H1 (cell line): Measurements from ENCODE around the gene TAB3. TPM values are rescaled to one million over a fixed set of nuclear protein-coding genes. Genes with fewer than 3 reads are reported as not detected.

Experiments
- CTCF ChIA-PET: fragments of 300-600 bp; sonication (Branson Sonifier 250); formaldehyde crosslinking; loops from one replicate; lab custom pipeline; 2021; ENCODE audit not compliant: partially characterized antibody; lab: Charles Lee
- POLR2A ChIA-PET: fragments of 300-600 bp; sonication (Branson Sonifier 250); formaldehyde crosslinking; loops from one replicate; lab custom pipeline; 2021; ENCODE audit warnings: inconsistent platforms; ENCODE audit not compliant: partially characterized antibody; lab: Charles Lee
- DNase-seq, 2 experiments: peaks; one replicate each; pipeline versions ENCODE4 v3.0.0 to v3.0.0-alpha.2; 2010 to 2022; ENCODE audit warnings: low spot score in 2 of 2, low read depth in 1 of 2, mixed read lengths in 1 of 2
- FAIRE-seq: peaks from 2 replicates; lab custom pipeline; 2011; peaks lifted over from hg19 to GRCh38; lab: Jason Lieb, UNC
- H2AFZ ChIP-seq: 2 replicates; pipeline ENCODE4 v1.8.1; 2012; ENCODE audit warnings: low read length, inconsistent platforms
- H2AK5ac ChIP-seq: 2 replicates; pipeline ENCODE4 v1.6.1; 2013; ENCODE audit warnings: low read depth, low read length
- H2BK120ac ChIP-seq: replicated peaks from 2 replicates; pipeline ENCODE3; 2013; ENCODE audit warnings: low read depth, low read length, inconsistent platforms
- H2BK12ac ChIP-seq: 2 replicates; pipeline ENCODE4 v1.6.1; 2013; ENCODE audit warnings: low read depth, low read length
- H2BK15ac ChIP-seq: 2 replicates; pipeline ENCODE4 v1.6.1; 2013; ENCODE audit warnings: low read length
- H2BK20ac ChIP-seq: 2 replicates; pipeline ENCODE4 v1.6.1; 2013; ENCODE audit warnings: low read length
- H2BK5ac ChIP-seq: 2 replicates; pipeline ENCODE4 v1.6.1; 2013; ENCODE audit warnings: low read depth, low read length
- H3K14ac ChIP-seq: 2 replicates; pipeline ENCODE4 v1.6.1; 2013; ENCODE audit warnings: inconsistent platforms; ENCODE audit not compliant: insufficient read length
- H3K18ac ChIP-seq: 2 replicates; pipeline ENCODE4 v1.6.1; 2013; ENCODE audit warnings: low read length; ENCODE audit errors: extremely low read depth
- H3K23ac ChIP-seq: 2 replicates; pipeline ENCODE4 v1.6.1; 2013; ENCODE audit warnings: inconsistent platforms; ENCODE audit not compliant: insufficient read length
- H3K23me2 ChIP-seq: 2 replicates; pipeline ENCODE4 v1.6.1; 2013; ENCODE audit warnings: low read depth, low read length
- H3K27ac ChIP-seq: 2 replicates; pipeline ENCODE4 v1.6.1; 2011; ENCODE audit warnings: low read depth, low read length, inconsistent platforms
- H3K27me3 ChIP-seq, 4 experiments: replicated peaks in 1 of 4; 1 replicate in 1 of 4; 2 replicates in 3 of 4; pipeline versions ENCODE4 v1.6.1 to v1.8.1; 2011 to 2013; ENCODE audit warnings: low read length in 3 of 4, mild to moderate bottlenecking in 3 of 4, inconsistent platforms in 2 of 4, mixed read lengths in 2 of 4, moderate library complexity in 1 of 4; ENCODE audit not compliant: control insufficient read depth in 3 of 4, insufficient read depth in 3 of 4; ENCODE audit errors: extremely low read depth in 1 of 4
- H3K36me3 ChIP-seq, 4 experiments: 2 replicates each; pipeline versions ENCODE4 v1.6.1 to v1.8.1; 2011 to 2013; ENCODE audit warnings: mild to moderate bottlenecking in 4 of 4, low read length in 3 of 4, moderate library complexity in 2 of 4, control low read depth in 1 of 4, inconsistent platforms in 1 of 4; ENCODE audit not compliant: insufficient read depth in 4 of 4, control insufficient read depth in 2 of 4
- H3K4ac ChIP-seq: replicated peaks from 2 replicates; pipeline ENCODE3; 2013; ENCODE audit warnings: low read length, low read depth, mixed read lengths, inconsistent platforms; ENCODE audit not compliant: insufficient read length
- H3K4me1 ChIP-seq, 4 experiments: replicated peaks in 1 of 4; 1 replicate in 1 of 4; 2 replicates in 3 of 4; pipeline versions ENCODE4 v1.6.1 to v1.8.1; 2011 to 2013; ENCODE audit warnings: low read length in 3 of 4, inconsistent platforms in 2 of 4, mixed read lengths in 1 of 4; ENCODE audit not compliant: insufficient read depth in 4 of 4, control insufficient read depth in 3 of 4
- H3K4me2 ChIP-seq, 2 experiments: 2 replicates each; pipeline versions ENCODE4 v1.6.1 to v1.8.1; 2011 to 2013; ENCODE audit warnings: low read depth in 2 of 2, low read length in 2 of 2, control low read depth in 1 of 2, inconsistent platforms in 1 of 2, mild to moderate bottlenecking in 1 of 2; ENCODE audit not compliant: insufficient read depth in 1 of 2
- H3K4me3 ChIP-seq, 4 experiments: fragments of 200-600, 300-600 bp in 1 of 4; sonication (generic), shearing (Covaris generic), sonication (Bioruptor Twin) in 1 of 4; 2 replicates each; pipeline versions ENCODE4 v1.5.1 to v1.8.1; 2011 to 2016; ENCODE audit warnings: low read length in 4 of 4, low read depth in 3 of 4, control low read depth in 2 of 4, inconsistent platforms in 2 of 4, mild to moderate bottlenecking in 2 of 4, mixed read lengths in 1 of 4, moderate library complexity in 1 of 4; ENCODE audit not compliant: insufficient read depth in 2 of 4; ENCODE audit errors: extremely low read depth in 1 of 4
- H3K56ac ChIP-seq: replicated peaks from 2 replicates; pipeline ENCODE3; 2013; ENCODE audit warnings: low read depth, mild to moderate bottlenecking, mixed read lengths, low read length, inconsistent platforms; ENCODE audit not compliant: insufficient read length
- H3K79me1 ChIP-seq: 2 replicates; pipeline ENCODE4 v1.6.1; 2013; ENCODE audit warnings: low read depth, low read length, control low read depth
- H3K79me2 ChIP-seq, 2 experiments: 2 replicates each; pipeline versions ENCODE4 v1.6.1 to v1.8.1; 2012 to 2013; ENCODE audit warnings: low read length in 2 of 2, mild to moderate bottlenecking in 2 of 2, inconsistent platforms in 1 of 2; ENCODE audit not compliant: insufficient read depth in 2 of 2, control insufficient read depth in 1 of 2
- H3K9ac ChIP-seq, 4 experiments: replicated peaks in 1 of 4; 1 replicate in 1 of 4; 2 replicates in 3 of 4; pipeline versions ENCODE4 v1.6.1 to v1.8.1; 2011 to 2013; ENCODE audit warnings: low read depth in 3 of 4, low read length in 3 of 4, control low read depth in 2 of 4, mild to moderate bottlenecking in 2 of 4, moderate library complexity in 2 of 4, inconsistent platforms in 1 of 4; ENCODE audit errors: extremely low read depth in 1 of 4
- H3K9me3 ChIP-seq, 2 experiments: 2 replicates each; pipeline versions ENCODE4 v1.6.1 to v1.8.1; 2012 to 2013; ENCODE audit warnings: mild to moderate bottlenecking in 2 of 2, moderate library complexity in 2 of 2, control low read depth in 1 of 2, inconsistent platforms in 1 of 2, low read depth in 1 of 2, low read length in 1 of 2, mixed read lengths in 1 of 2; ENCODE audit not compliant: insufficient read depth in 2 of 2
- H4K20me1 ChIP-seq, 2 experiments: replicated peaks in 1 of 2; 2 replicates each; pipeline versions ENCODE3 to v1.8.1; 2011 to 2013; ENCODE audit warnings: inconsistent platforms in 2 of 2, low read length in 2 of 2, mild to moderate bottlenecking in 1 of 2; ENCODE audit not compliant: insufficient read depth in 2 of 2, control insufficient read depth in 1 of 2
- H4K5ac ChIP-seq: 2 replicates; pipeline ENCODE4 v1.6.1; 2013; ENCODE audit warnings: low read length, low read depth, mixed read lengths, inconsistent platforms; ENCODE audit not compliant: insufficient read length
- H4K8ac ChIP-seq: 2 replicates; pipeline ENCODE4 v1.8.0; 2013; ENCODE audit warnings: mild to moderate bottlenecking, moderate library complexity, low read length, inconsistent platforms; ENCODE audit not compliant: insufficient read depth; ENCODE audit errors: extremely low read depth
- H4K91ac ChIP-seq: replicated peaks from 2 replicates; pipeline ENCODE3; 2013; ENCODE audit warnings: low read length, mixed read lengths, inconsistent platforms; ENCODE audit not compliant: insufficient read length
- BCL11A ChIP-seq, 2 experiments: IDR thresholded peaks; one replicate each; pipeline ENCODE4 v1.6.1; 2011; ENCODE audit warnings: low read depth in 2 of 2, low read length in 2 of 2, mild to moderate bottlenecking in 2 of 2
- CHD1 ChIP-seq: IDR thresholded peaks from 2 replicates; pipeline ENCODE4 v1.6.1; 2012; ENCODE audit warnings: low read depth, low read length, improper control_type of control experiment
- E2F6 ChIP-seq: IDR thresholded peaks from 2 replicates; pipeline ENCODE4 v1.6.1; 2012; ENCODE audit warnings: inconsistent platforms
- HDAC2 ChIP-seq, 2 experiments: fragments of 300-600 bp in 1 of 2; sonication (generic) in 1 of 2; IDR thresholded peaks; 2 replicates each; pipeline ENCODE4 v1.6.1; 2011 to 2012; ENCODE audit warnings: low read depth in 2 of 2, low read length in 2 of 2, mild to moderate bottlenecking in 2 of 2, moderate library complexity in 2 of 2, borderline replicate concordance in 1 of 2, inconsistent platforms in 1 of 2
- KDM5A ChIP-seq: fragments of 200-600 bp; IDR thresholded peaks from 2 replicates; pipeline ENCODE4 v1.7.1; 2012; ENCODE audit warnings: mild to moderate bottlenecking, low read length, inconsistent platforms, mixed read lengths
- MAFK ChIP-seq: IDR thresholded peaks from 2 replicates; pipeline ENCODE4 v1.6.1; 2012; ENCODE audit warnings: low read depth, mild to moderate bottlenecking, improper control_type of control experiment, low read length
- NRF1 ChIP-seq: IDR thresholded peaks from 2 replicates; pipeline ENCODE4 v1.6.1; 2011; ENCODE audit warnings: mild to moderate bottlenecking, low read depth, low read length, improper control_type of control experiment
- SP1 ChIP-seq: IDR thresholded peaks from 2 replicates; pipeline ENCODE4 v1.6.1; 2011; ENCODE audit warnings: low read depth, low read length
- SRF ChIP-seq: IDR thresholded peaks from 2 replicates; pipeline ENCODE4 v1.6.1; 2011; ENCODE audit warnings: mild to moderate bottlenecking, low read depth, low read length, moderate library complexity
- TBP ChIP-seq: IDR thresholded peaks from 2 replicates; pipeline ENCODE4 v1.6.1; 2011; ENCODE audit warnings: low read depth, low read length, improper control_type of control experiment
- YY1 ChIP-seq: IDR thresholded peaks from 2 replicates; pipeline ENCODE4 v1.6.1; 2011; ENCODE audit warnings: low read depth, mild to moderate bottlenecking, low read length
- ZNF274 ChIP-seq: IDR thresholded peaks from 2 replicates; pipeline ENCODE4 v1.7.0; 2012; ENCODE audit warnings: low read length, borderline replicate concordance; ENCODE audit errors: extremely low read depth
- WGBS, 2 experiments: shearing (Covaris generic) in 1 of 2; methylation state at CpG; one replicate each; pipeline versions ENCODE4 v1.1.6 to v1.1.7; 2013 to 2015; ENCODE audit warnings: low lambda C conversion rate in 2 of 2, mixed read lengths in 2 of 2, inconsistent platforms in 1 of 2, low coverage in 1 of 2, missing lambda C conversion rate in 1 of 2; ENCODE audit not compliant: insufficient replicate concordance in 2 of 2, insufficient coverage in 1 of 2, insufficient read length in 1 of 2; ENCODE audit errors: extremely low coverage in 1 of 2, missing lambda C conversion rate in 1 of 2; 5-methylcytosine and 5-hydroxymethylcytosine counted together
- polyA plus RNA-seq, 7 experiments: library from polyadenylated mRNA; depleted of rRNA in 3 of 7; stranded (reverse) in 5 of 7; unstranded in 2 of 7; fragments of >200 nt in 5 of 7; fragments of 200-250 nt in 2 of 7; gene quantifications; 1 replicate in 5 of 7; 2 replicates in 1 of 7; 4 replicates in 1 of 7; pipeline versions ENCODE4 v1.2.1 to v1.2.3, GENCODE V29; 2011 to 2013; ENCODE audit warnings: missing spikeins in 2 of 7, mixed read lengths in 2 of 7
- total RNA-seq: library from RNA; stranded (reverse); fragmentation: NEBNext Ultra II Directional; extraction: Animal tissue kit (Norgen Biotek cat#: 25700); gene quantifications from 2 replicates; pipeline ENCODE4 v1.2.1, GENCODE V29; 2021

Gene TAB3
- total and polyA plus RNA-seq, 2 of the 8 experiments (the other 6 are each of a cell fraction or from before 2014, with no cell fraction given) = 12.7 to 12.9 TPM

- Histone ChIP-seq H3K27me3 (no peaks in the 10 kb centered on the region), H3K4me2 (no peak overlapping the region), H3K14ac (no peak overlapping the region), H3K9ac (no peak overlapping the region), H3K36me3 (peaks cover 0 to 4% (median 0%) of the 10 kb centered on the region in 4 experiments; a peak in 2 of 8 replicates), H4K8ac (no peak overlapping the region), H3K4me3 (no peak overlapping the region), H3K9me3 (no peaks in the 10 kb centered on the region), H2BK5ac (no peak overlapping the region), H3K4ac (no peak overlapping the region), H3K79me1 (no peaks in the 10 kb centered on the region), H3K23me2 (no peaks in the 10 kb centered on the region), H2BK12ac (no peak overlapping the region), H3K56ac (no peak overlapping the region), H2BK120ac (no peak overlapping the region), H3K18ac (no peak overlapping the region), H2AFZ (no peak overlapping the region), H3K79me2 (no peaks in the 10 kb centered on the region), H3K4me1 (no peaks in the 10 kb centered on the region; a peak in 1 of 7 replicates), H2BK20ac (no peak overlapping the region), H3K27ac (no peak overlapping the region), H2AK5ac (no peak overlapping the region), H4K91ac (no peak overlapping the region), H2BK15ac (no peak overlapping the region), H3K23ac (no peak overlapping the region), H4K20me1 (no peaks in the 10 kb centered on the region), H4K5ac (no peak overlapping the region)
- CTCF ChIA-PET = interaction anchor here (0.7 to 3.1 kb wide), 11 partner anchors 11 to 128 kb away, joined by 3 to 22 read pairs (median 3); no protein-coding TSS in a partner anchor
- DNase-seq (no peak), FAIRE-seq (no peak)
- TF ChIP-seq NRF1 (no peak), ZNF274 (no peak), YY1 (no peak), TBP (no peak), BCL11A (IDR thresholded peaks at IDR 0.05; ENCODE audit: low read depth in 2 of 2, low read length in 2 of 2) (no peak), HDAC2 (IDR thresholded peaks at IDR 0.05; ENCODE audit: borderline replicate concordance in 1 of 2, low read depth in 2 of 2, low read length in 2 of 2) (no peak), SRF (no peak), KDM5A (no peak), SP1 (no peak), CHD1 (no peak), MAFK (no peak), E2F6 (no peak)
- POLR2A ChIA-PET = no interaction called here
- WGBS, 2 experiments = 92% methylated on average over 1 of the region's 1 CpG; no CpG with 5 or more reads in 1 of the 2 experiments
These were observed 25.1 kb downstream of the TAB3 start for GRCh38 chrX:30863974-30864373.
